CD14-positive monocyte (primary cell): ENCODE results near the gene EPHB2. TPM values are rescaled to one million over a fixed set of nuclear protein-coding genes. Genes with fewer than 3 reads are reported as not detected.

Experiments
- DNase-seq, 3 donors: peaks; one replicate each; pipeline ENCODE4 v3.0.0-alpha.2; 2011 to 2022
- H2AFZ ChIP-seq: 2 replicates; pipeline ENCODE4 v1.6.0; 2012; ENCODE audit warnings: mild to moderate bottlenecking, low read depth, low read length, inconsistent platforms; ENCODE audit not compliant: insufficient read depth, poor library complexity, severe bottlenecking
- H3K27ac ChIP-seq, 2 donors: 1 replicate in 1 of 2; 2 replicates in 1 of 2; pipeline ENCODE4 v1.5.1; 2012 to 2013; ENCODE audit warnings: low read length in 2 of 2, control low read depth in 1 of 2, inconsistent platforms in 1 of 2, low read depth in 1 of 2, mild to moderate bottlenecking in 1 of 2
- H3K27me3 ChIP-seq, 2 donors: one replicate each; pipeline versions ENCODE4 v1.6.0 to v1.6.1; 2011 to 2013; ENCODE audit warnings: low read length in 2 of 2; ENCODE audit not compliant: control insufficient read depth in 2 of 2, insufficient read depth in 2 of 2
- H3K36me3 ChIP-seq, 2 donors: replicated peaks in 1 of 2; 1 replicate in 1 of 2; 2 replicates in 1 of 2; pipeline versions ENCODE4 v1.5.1 to v1.6.1; 2012 to 2013; ENCODE audit warnings: low read length in 2 of 2, control low read depth in 1 of 2, inconsistent platforms in 1 of 2, mild to moderate bottlenecking in 1 of 2; ENCODE audit not compliant: insufficient read depth in 2 of 2, control insufficient read depth in 1 of 2
- H3K4me1 ChIP-seq, 2 donors: 1 replicate in 1 of 2; 2 replicates in 1 of 2; pipeline versions ENCODE4 v1.5.1 to v1.6.1; 2012 to 2013; ENCODE audit warnings: low read length in 2 of 2, control low read depth in 1 of 2, inconsistent platforms in 1 of 2, mild to moderate bottlenecking in 1 of 2, moderate library complexity in 1 of 2; ENCODE audit not compliant: insufficient read depth in 2 of 2, control insufficient read depth in 1 of 2
- H3K4me2 ChIP-seq: replicated peaks from 2 replicates; pipeline ENCODE3; 2012; ENCODE audit warnings: low read length, moderate library complexity, mild to moderate bottlenecking; ENCODE audit not compliant: poor library complexity, severe bottlenecking; ENCODE audit errors: extremely low read depth
- H3K4me3 ChIP-seq, 3 experiments: fragments of 200-600 bp in 1 of 3; sonication (generic) in 1 of 3; replicated peaks in 1 of 3; 1 replicate in 2 of 3; 2 replicates in 1 of 3; pipeline ENCODE4 v1.5.1; 2011 to 2013; ENCODE audit warnings: low read length in 3 of 3, mild to moderate bottlenecking in 3 of 3, control low read depth in 2 of 3, low read depth in 2 of 3, inconsistent platforms in 1 of 3, moderate library complexity in 1 of 3
- H3K79me2 ChIP-seq: 2 replicates; pipeline ENCODE4 v1.6.0; 2012; ENCODE audit warnings: mild to moderate bottlenecking, control low read depth, inconsistent platforms, low read length, moderate library complexity; ENCODE audit not compliant: insufficient read depth
- H3K9ac ChIP-seq: 2 replicates; pipeline ENCODE4 v1.6.0; 2017; ENCODE audit warnings: low read length, mild to moderate bottlenecking; ENCODE audit not compliant: insufficient read depth, poor library complexity, severe bottlenecking
- H3K9me3 ChIP-seq, 2 donors: replicated peaks in 1 of 2; 1 replicate in 1 of 2; 2 replicates in 1 of 2; pipeline versions ENCODE4 v1.5.1 to v1.6.1; 2012 to 2013; ENCODE audit warnings: low read length in 2 of 2, control low read depth in 1 of 2; ENCODE audit not compliant: control insufficient read depth in 1 of 2, insufficient read depth in 1 of 2
- H4K20me1 ChIP-seq: 2 replicates; pipeline ENCODE4 v1.6.0; 2012; ENCODE audit warnings: mild to moderate bottlenecking, low read length, control low read depth, moderate library complexity; ENCODE audit not compliant: insufficient read depth
- H3K27ac Mint-ChIP-seq, 7 donors: one replicate each; pipeline ENCODE4 v1.8.0; 2020; ENCODE audit warnings: mild to moderate bottlenecking in 7 of 7, mixed read lengths in 7 of 7, moderate library complexity in 6 of 7, inconsistent platforms in 2 of 7
- H3K27me3 Mint-ChIP-seq, 3 donors: one replicate each; pipeline ENCODE4 v1.8.0; 2021 to 2022; ENCODE audit warnings: low read depth in 3 of 3, mild to moderate bottlenecking in 3 of 3, mixed read lengths in 3 of 3, moderate library complexity in 3 of 3, inconsistent platforms in 1 of 3
- H3K36me3 Mint-ChIP-seq, 2 donors: one replicate each; pipeline ENCODE4 v1.8.0; 2020; ENCODE audit warnings: mixed read lengths in 2 of 2, inconsistent platforms in 1 of 2, mild to moderate bottlenecking in 1 of 2
- H3K4me1 Mint-ChIP-seq: one replicate; pipeline ENCODE4 v1.8.0; 2020; ENCODE audit warnings: mild to moderate bottlenecking, mixed read lengths
- H3K4me3 Mint-ChIP-seq, 2 donors: one replicate each; pipeline ENCODE4 v1.8.0; 2020; ENCODE audit warnings: mild to moderate bottlenecking in 2 of 2, mixed read lengths in 2 of 2, moderate library complexity in 1 of 2
- H3K9me3 Mint-ChIP-seq, 7 donors: one replicate each; pipeline ENCODE4 v1.8.0; 2020 to 2022; ENCODE audit warnings: mixed read lengths in 7 of 7, mild to moderate bottlenecking in 6 of 7, moderate library complexity in 6 of 7, inconsistent platforms in 2 of 7
- WGBS: methylation state at CpG from one replicate; pipeline ENCODE4 v1.1.5; 2013; ENCODE audit warnings: missing lambda C conversion rate; ENCODE audit not compliant: insufficient coverage; 5-methylcytosine and 5-hydroxymethylcytosine counted together
- intact Hi-C, 2 donors: fragments of 100-400 bp; cut with micrococcal nuclease; formaldehyde crosslinking; loops; one replicate each; pipeline versions ENCODE4 v1.15.0 to v1.15.1; 2023
- polyA plus RNA-seq, 3 donors: library from polyadenylated mRNA; depleted of rRNA in 1 of 3; unstranded in 2 of 3; stranded (reverse) in 1 of 3; fragments of 300-500 nt in 2 of 3; fragments of >200 nt in 1 of 3; fragmentation: Illumina TruSeq in 2 of 3; gene quantifications; 1 replicate in 2 of 3; 2 replicates in 1 of 3; pipeline ENCODE4 v1.2.3, GENCODE V29; 2012 to 2021
- TF ChIP-seq, protein P1 (sequence below): fragments of 200-600 bp; IDR thresholded peaks from one replicate; pipeline ENCODE4 v1.8.0; 2022; ENCODE audit warnings: antibody characterized with exemption, mild to moderate bottlenecking

Gene EPHB2
- polyA plus RNA-seq, 3 donors: 2.9 to 5.6 (median 3.4) TPM

DNA sequence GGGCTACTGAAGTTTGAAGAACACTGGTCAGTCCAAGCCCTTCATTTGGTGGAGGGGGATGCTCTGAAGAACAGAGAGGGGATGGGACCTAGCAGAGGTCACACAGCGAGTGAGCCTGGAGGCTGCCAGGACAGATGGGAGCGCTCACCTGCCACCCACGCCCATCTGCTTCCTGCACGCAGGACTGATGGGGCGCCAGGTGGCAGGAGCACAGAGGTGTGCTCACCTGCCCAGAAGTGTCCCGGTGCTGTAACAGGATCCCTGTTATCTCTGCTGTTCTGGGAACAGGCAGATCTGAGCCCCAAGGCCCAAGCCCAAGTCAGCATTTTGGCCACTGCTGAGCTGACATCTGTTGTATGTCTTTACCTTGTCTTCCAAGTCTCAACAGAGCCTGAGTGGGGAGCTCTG lies 40.5 kb downstream of the EPHB2 start:
- TF ChIP-seq, protein P1, sequence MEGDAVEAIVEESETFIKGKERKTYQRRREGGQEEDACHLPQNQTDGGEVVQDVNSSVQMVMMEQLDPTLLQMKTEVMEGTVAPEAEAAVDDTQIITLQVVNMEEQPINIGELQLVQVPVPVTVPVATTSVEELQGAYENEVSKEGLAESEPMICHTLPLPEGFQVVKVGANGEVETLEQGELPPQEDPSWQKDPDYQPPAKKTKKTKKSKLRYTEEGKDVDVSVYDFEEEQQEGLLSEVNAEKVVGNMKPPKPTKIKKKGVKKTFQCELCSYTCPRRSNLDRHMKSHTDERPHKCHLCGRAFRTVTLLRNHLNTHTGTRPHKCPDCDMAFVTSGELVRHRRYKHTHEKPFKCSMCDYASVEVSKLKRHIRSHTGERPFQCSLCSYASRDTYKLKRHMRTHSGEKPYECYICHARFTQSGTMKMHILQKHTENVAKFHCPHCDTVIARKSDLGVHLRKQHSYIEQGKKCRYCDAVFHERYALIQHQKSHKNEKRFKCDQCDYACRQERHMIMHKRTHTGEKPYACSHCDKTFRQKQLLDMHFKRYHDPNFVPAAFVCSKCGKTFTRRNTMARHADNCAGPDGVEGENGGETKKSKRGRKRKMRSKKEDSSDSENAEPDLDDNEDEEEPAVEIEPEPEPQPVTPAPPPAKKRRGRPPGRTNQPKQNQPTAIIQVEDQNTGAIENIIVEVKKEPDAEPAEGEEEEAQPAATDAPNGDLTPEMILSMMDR: no peak
- no peaks in the 10 kb centered on the region for H3K36me3 ChIP-seq
- peaks cover 40 to 48% of the 10 kb centered on the region in 2 donors for H3K4me1 ChIP-seq
- no peak overlapping the region for H3K9ac ChIP-seq
- peaks cover 0 to 3% (median 2%) of the 10 kb centered on the region in 3 donors for H3K27me3 Mint-ChIP-seq
- no peaks in the 10 kb centered on the region for H4K20me1 ChIP-seq
- H3K27ac ChIP-seq: peak overlapping the region in 1 of 2 donors; percentile 97
- no peak overlapping the region for H3K4me2 ChIP-seq
- no peaks in the 10 kb centered on the region for H3K79me2 ChIP-seq
- 95% methylated on average over 6 of the region's 6 CpGs for WGBS
- no peaks in the 10 kb centered on the region for H3K27me3 ChIP-seq
- no peaks in the 10 kb centered on the region for H3K9me3 Mint-ChIP-seq
- H2AFZ ChIP-seq: peak overlapping the region; percentile 1
- H3K4me3 Mint-ChIP-seq: no peak overlapping the region
- no peak for DNase-seq
- no peak overlapping the region for H3K4me3 ChIP-seq
- H3K36me3 Mint-ChIP-seq: no peaks in the 10 kb centered on the region
- intact Hi-C loops: loop anchor here in 1 of 2 donors (5.0 kb wide), 1 partner anchor 49 kb away; no protein-coding TSS in a partner anchor
- H3K9me3 ChIP-seq: no peaks in the 10 kb centered on the region
- H3K4me1 Mint-ChIP-seq: peaks cover 41% of the 10 kb centered on the region
- peak overlapping the region in 5 of 7 donors; percentile 57 to 99 (median 99) for H3K27ac Mint-ChIP-seq

DNA sequence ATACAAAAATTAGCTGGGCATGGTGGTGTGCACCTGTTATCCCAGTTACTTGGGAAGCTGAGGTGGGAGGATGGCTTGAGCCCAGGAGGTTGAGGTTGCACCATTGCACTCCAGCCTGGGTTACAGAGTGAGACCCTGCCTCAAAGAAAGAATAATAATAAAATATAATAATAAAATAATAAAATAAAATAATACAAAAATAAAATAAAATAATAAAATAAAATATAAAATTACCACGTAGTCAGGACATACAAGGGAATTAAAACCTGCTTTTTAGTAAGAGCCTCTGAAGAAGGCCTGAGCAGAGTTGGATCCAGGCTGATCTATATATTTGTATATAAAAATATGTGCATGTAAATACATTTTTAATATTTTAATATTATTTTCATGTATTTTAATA lies 41.7 kb downstream of the EPHB2 start:
- Histone ChIP-seq H4K20me1 (no peaks in the 10 kb centered on the region), H2AFZ (no peak overlapping the region), H3K79me2 (no peaks in the 10 kb centered on the region), H3K4me1 (peaks cover 28 to 36% of the 10 kb centered on the region in 2 donors), H3K4me3 (no peak overlapping the region), H3K27ac (no peak overlapping the region), H3K9ac (no peak overlapping the region), H3K9me3 (no peaks in the 10 kb centered on the region), H3K4me2 (no peak overlapping the region), H3K27me3 (no peaks in the 10 kb centered on the region), H3K36me3 (no peaks in the 10 kb centered on the region)
- H3K27me3 Mint-ChIP-seq: peaks cover 0 to 5% (median under 1%) of the 10 kb centered on the region in 3 donors
- WGBS: no CpG with 5 or more reads among the region's 1 CpG
- no peak overlapping the region for H3K27ac Mint-ChIP-seq
- no peak overlapping the region for H3K4me3 Mint-ChIP-seq
- H3K36me3 Mint-ChIP-seq: no peaks in the 10 kb centered on the region
- TF ChIP-seq, protein P1: no peak
- DNase-seq: no peak
- H3K4me1 Mint-ChIP-seq: peaks cover 29% of the 10 kb centered on the region
- no peaks in the 10 kb centered on the region for H3K9me3 Mint-ChIP-seq
- intact Hi-C loops: loop anchor here in 1 of 2 donors (5.0 kb wide), 1 partner anchor 50 kb away; no protein-coding TSS in a partner anchor
